Measurements from ENCODE around the gene PLB1. TPM values are rescaled to one million over a fixed set of nuclear protein-coding genes. Genes with fewer than 3 reads are reported as not detected.

PLB1 gene
- total and polyA plus RNA-seq, 2 experiments from 2014 or later = 0.06 to 0.21 TPM

DNA sequence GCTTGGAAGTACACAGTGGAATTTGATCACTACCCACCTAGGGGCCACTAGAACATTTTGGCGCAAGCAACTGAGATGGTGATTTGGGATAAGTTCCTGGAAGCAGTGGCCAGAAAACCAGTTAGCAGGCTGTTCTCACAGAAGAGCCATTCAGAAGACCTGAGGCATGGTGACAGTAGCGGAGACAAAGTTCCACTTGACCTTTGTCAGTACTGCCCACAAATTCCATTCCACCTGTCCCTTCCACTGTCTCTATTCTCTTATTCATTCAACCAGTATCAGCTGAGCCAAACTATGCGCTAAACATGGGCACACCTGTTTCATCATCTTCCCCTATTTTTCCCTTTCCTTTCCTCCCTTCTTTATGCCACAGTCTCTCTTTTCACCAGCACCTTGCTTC, 196.6 kb downstream of the PLB1 start (continued):
- TF ChIP-seq, protein P1, sequence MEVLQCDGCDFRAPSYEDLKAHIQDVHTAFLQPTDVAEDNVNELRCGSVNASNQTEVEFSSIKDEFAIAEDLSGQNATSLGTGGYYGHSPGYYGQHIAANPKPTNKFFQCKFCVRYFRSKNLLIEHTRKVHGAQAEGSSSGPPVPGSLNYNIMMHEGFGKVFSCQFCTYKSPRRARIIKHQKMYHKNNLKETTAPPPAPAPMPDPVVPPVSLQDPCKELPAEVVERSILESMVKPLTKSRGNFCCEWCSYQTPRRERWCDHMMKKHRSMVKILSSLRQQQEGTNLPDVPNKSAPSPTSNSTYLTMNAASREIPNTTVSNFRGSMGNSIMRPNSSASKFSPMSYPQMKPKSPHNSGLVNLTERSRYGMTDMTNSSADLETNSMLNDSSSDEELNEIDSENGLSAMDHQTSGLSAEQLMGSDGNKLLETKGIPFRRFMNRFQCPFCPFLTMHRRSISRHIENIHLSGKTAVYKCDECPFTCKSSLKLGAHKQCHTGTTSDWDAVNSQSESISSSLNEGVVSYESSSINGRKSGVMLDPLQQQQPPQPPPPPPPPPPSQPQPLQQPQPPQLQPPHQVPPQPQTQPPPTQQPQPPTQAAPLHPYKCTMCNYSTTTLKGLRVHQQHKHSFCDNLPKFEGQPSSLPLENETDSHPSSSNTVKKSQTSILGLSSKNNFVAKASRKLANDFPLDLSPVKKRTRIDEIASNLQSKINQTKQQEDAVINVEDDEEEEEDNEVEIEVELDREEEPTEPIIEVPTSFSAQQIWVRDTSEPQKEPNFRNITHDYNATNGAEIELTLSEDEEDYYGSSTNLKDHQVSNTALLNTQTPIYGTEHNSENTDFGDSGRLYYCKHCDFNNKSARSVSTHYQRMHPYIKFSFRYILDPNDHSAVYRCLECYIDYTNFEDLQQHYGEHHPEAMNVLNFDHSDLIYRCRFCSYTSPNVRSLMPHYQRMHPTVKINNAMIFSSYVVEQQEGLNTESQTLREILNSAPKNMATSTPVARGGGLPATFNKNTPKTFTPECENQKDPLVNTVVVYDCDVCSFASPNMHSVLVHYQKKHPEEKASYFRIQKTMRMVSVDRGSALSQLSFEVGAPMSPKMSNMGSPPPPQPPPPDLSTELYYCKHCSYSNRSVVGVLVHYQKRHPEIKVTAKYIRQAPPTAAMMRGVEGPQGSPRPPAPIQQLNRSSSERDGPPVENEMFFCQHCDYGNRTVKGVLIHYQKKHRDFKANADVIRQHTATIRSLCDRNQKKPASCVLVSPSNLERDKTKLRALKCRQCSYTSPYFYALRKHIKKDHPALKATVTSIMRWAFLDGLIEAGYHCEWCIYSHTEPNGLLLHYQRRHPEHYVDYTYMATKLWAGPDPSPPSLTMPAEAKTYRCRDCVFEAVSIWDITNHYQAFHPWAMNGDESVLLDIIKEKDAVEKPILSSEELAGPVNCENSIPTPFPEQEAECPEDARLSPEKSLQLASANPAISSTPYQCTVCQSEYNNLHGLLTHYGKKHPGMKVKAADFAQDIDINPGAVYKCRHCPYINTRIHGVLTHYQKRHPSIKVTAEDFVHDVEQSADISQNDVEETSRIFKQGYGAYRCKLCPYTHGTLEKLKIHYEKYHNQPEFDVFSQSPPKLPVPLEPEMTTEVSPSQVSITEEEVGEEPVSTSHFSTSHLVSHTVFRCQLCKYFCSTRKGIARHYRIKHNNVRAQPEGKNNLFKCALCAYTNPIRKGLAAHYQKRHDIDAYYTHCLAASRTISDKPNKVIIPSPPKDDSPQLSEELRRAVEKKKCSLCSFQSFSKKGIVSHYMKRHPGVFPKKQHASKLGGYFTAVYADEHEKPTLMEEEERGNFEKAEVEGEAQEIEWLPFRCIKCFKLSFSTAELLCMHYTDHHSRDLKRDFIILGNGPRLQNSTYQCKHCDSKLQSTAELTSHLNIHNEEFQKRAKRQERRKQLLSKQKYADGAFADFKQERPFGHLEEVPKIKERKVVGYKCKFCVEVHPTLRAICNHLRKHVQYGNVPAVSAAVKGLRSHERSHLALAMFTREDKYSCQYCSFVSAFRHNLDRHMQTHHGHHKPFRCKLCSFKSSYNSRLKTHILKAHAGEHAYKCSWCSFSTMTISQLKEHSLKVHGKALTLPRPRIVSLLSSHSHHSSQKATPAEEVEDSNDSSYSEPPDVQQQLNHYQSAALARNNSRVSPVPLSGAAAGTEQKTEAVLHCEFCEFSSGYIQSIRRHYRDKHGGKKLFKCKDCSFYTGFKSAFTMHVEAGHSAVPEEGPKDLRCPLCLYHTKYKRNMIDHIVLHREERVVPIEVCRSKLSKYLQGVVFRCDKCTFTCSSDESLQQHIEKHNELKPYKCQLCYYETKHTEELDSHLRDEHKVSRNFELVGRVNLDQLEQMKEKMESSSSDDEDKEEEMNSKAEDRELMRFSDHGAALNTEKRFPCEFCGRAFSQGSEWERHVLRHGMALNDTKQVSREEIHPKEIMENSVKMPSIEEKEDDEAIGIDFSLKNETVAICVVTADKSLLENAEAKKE (CRISPR knock-in tag; IDR thresholded peaks at IDR 0.05) = no peak
- no peak for TF ChIP-seq CREB1 (CRISPR knock-in tag; IDR thresholded peaks at IDR 0.05; ENCODE audit: low read depth)
- TF ChIP-seq EZH2 (IDR thresholded peaks at IDR 0.05; ENCODE audit: low read depth, unreplicated experiment) = no peak
- TF ChIP-seq JUNB (IDR thresholded peaks at IDR 0.05; ENCODE audit: unreplicated experiment) = no peak
- TF ChIP-seq STAT1 (IDR thresholded peaks at IDR 0.05; ENCODE audit: unreplicated experiment) = no peak
- no peak for TF ChIP-seq EZH2phosphoT487 (IDR thresholded peaks at IDR 0.05; ENCODE audit: unreplicated experiment)
- TF ChIP-seq, protein P2, sequence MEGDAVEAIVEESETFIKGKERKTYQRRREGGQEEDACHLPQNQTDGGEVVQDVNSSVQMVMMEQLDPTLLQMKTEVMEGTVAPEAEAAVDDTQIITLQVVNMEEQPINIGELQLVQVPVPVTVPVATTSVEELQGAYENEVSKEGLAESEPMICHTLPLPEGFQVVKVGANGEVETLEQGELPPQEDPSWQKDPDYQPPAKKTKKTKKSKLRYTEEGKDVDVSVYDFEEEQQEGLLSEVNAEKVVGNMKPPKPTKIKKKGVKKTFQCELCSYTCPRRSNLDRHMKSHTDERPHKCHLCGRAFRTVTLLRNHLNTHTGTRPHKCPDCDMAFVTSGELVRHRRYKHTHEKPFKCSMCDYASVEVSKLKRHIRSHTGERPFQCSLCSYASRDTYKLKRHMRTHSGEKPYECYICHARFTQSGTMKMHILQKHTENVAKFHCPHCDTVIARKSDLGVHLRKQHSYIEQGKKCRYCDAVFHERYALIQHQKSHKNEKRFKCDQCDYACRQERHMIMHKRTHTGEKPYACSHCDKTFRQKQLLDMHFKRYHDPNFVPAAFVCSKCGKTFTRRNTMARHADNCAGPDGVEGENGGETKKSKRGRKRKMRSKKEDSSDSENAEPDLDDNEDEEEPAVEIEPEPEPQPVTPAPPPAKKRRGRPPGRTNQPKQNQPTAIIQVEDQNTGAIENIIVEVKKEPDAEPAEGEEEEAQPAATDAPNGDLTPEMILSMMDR (conservative IDR thresholded peaks at IDR 0.05; ENCODE audit: low read depth in 2 of 2) = no peak
- no peak for TF ChIP-seq ZNF114 (CRISPR knock-in tag; IDR thresholded peaks at IDR 0.05)

DNA sequence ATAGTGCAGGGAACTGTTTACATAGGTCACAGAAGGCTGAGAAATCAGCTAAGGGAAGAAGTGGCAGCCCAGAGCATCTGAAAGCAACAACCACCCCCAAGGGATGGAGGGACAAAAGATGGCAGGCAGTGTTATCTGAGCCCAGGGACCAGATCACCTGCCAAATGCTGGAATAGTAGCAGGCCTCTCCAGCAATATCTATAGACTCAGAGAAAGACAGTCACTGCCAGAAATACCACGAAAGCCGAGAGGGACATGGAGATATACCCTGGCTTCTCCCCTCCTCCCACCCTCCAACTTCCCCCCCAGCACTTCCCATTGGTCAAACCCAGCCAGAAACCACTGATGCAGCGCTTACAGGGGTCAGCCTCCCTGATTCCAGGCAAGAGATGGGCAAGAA, 197.4 kb downstream of the PLB1 start:
- Histone ChIP-seq H3K9me2 (ENCODE audit: insufficient read depth) (no peaks in the 10 kb centered on the region), H3K4me1 (ENCODE audit: insufficient read depth) (no peaks in the 10 kb centered on the region; the same call in 1 of the 2 replicates), H3K36me3 (ENCODE audit: insufficient read depth) (no peaks in the 10 kb centered on the region), H3K27me3 (ENCODE audit: insufficient read depth) (no peaks in the 10 kb centered on the region), H4K20me1 (replicated peaks; ENCODE audit: insufficient read depth) (no peaks in the 10 kb centered on the region), H3K79me2 (replicated peaks; ENCODE audit: insufficient read depth) (no peaks in the 10 kb centered on the region), H2AFZ (no peak overlapping the region), H3K27ac (ENCODE audit: low read depth) (no peak overlapping the region), H3K4me2 (no peak overlapping the region), H3K4me3 (no peak overlapping the region), H3F3A (replicated peaks; ENCODE audit: low read depth) (no peaks in the 10 kb centered on the region)
- no peak overlapping the region for H3K27ac Mint-ChIP-seq
- no peak for ATAC-seq
- no peak for DNase-seq (ENCODE audit: low spot score)
- no peaks in the 10 kb centered on the region for H3K36me3 Mint-ChIP-seq (ENCODE audit: low read depth)
- no peak overlapping the region for H3K4me3 Mint-ChIP-seq
- H3K4me1 Mint-ChIP-seq = peaks cover 12% of the 10 kb centered on the region
- H3K9me3 Mint-ChIP-seq = no peaks in the 10 kb centered on the region
- peaks cover 5% of the 10 kb centered on the region for H3K27me3 Mint-ChIP-seq (ENCODE audit: insufficient read depth, low read depth, poor library complexity)
- no peak for TF ChIP-seq STAT1 (IDR thresholded peaks at IDR 0.05; ENCODE audit: unreplicated experiment)
- no peak for TF ChIP-seq JUNB (IDR thresholded peaks at IDR 0.05; ENCODE audit: unreplicated experiment)
- no peak for TF ChIP-seq NANOG (IDR thresholded peaks at IDR 0.05; ENCODE audit: borderline replicate concordance)
- TF ChIP-seq, protein P3, sequence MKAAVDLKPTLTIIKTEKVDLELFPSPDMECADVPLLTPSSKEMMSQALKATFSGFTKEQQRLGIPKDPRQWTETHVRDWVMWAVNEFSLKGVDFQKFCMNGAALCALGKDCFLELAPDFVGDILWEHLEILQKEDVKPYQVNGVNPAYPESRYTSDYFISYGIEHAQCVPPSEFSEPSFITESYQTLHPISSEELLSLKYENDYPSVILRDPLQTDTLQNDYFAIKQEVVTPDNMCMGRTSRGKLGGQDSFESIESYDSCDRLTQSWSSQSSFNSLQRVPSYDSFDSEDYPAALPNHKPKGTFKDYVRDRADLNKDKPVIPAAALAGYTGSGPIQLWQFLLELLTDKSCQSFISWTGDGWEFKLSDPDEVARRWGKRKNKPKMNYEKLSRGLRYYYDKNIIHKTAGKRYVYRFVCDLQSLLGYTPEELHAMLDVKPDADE (IDR thresholded peaks at IDR 0.05) = no peak
- no peak for TF ChIP-seq CREB1 (CRISPR knock-in tag; IDR thresholded peaks at IDR 0.05; ENCODE audit: low read depth)
- no peak for TF ChIP-seq EZH2 (IDR thresholded peaks at IDR 0.05; ENCODE audit: low read depth, unreplicated experiment)
- TF ChIP-seq ZNF331 (CRISPR knock-in tag; IDR thresholded peaks at IDR 0.05; ENCODE audit: low read depth) = no peak
- TF ChIP-seq, protein P2 (conservative IDR thresholded peaks at IDR 0.05; ENCODE audit: low read depth in 2 of 2) = no peak
